HepG2 (cell line): ENCODE measurements around the gene NRN1L. TPM values are rescaled to one million over a fixed set of nuclear protein-coding genes. Genes with fewer than 3 reads are reported as not detected.

Experiments used
- CBX1 ChIP-seq: IDR thresholded peaks from one replicate; pipeline ENCODE4 v1.6.1; 2016; ENCODE audit warnings: antibody characterized with exemption, low read depth
- CENPT ChIP-seq: sonication (generic); formaldehyde crosslinking; IDR thresholded peaks from 2 replicates; pipeline ENCODE4 v1.8.0; 2022; ENCODE audit warnings: low read depth, mild to moderate bottlenecking, moderate library complexity, missing genetic modification reagents
- GATAD1 ChIP-seq: IDR thresholded peaks from 2 replicates; pipeline ENCODE4 v1.6.1; 2016; ENCODE audit warnings: missing genetic modification reagents, missing compliant biosample characterization
- HMGXB3 ChIP-seq: sonication (generic); formaldehyde crosslinking; IDR thresholded peaks from 2 replicates; pipeline ENCODE4 v1.4.0; 2020; ENCODE audit warnings: missing genetic modification reagents, borderline replicate concordance
- HNF4G ChIP-seq, 2 experiments: sonication (generic) in 1 of 2; formaldehyde crosslinking in 1 of 2; IDR thresholded peaks; 2 replicates each; pipeline versions ENCODE4 v1.4.0 to v1.6.1; 2011 to 2020; ENCODE audit warnings: borderline replicate concordance in 2 of 2, low read depth in 2 of 2, mild to moderate bottlenecking in 2 of 2, low read length in 1 of 2, missing genetic modification reagents in 1 of 2, moderate library complexity in 1 of 2
- KAT2B ChIP-seq: fragments of 150-350 bp; IDR thresholded peaks from 2 replicates; pipeline ENCODE4 v1.6.1; 2014; ENCODE audit warnings: low read depth, low read length, borderline replicate concordance
- SOX13 ChIP-seq, 3 experiments: fragments of 450-650 bp in 1 of 3; sonication (generic) in 1 of 3; formaldehyde crosslinking in 1 of 3; IDR thresholded peaks in 2 of 3; conservative IDR thresholded peaks in 1 of 3; 2 replicates each; pipeline versions ENCODE4 v1.5.0 to v1.6.1; 2016 to 2020; ENCODE audit warnings: antibody characterized with exemption in 1 of 3, mild to moderate bottlenecking in 1 of 3, missing compliant biosample characterization in 1 of 3, missing genetic modification reagents in 1 of 3, moderate library complexity in 1 of 3
- SRSF1 ChIP-seq: fragments of 200-400 bp; formaldehyde crosslinking; optimal IDR thresholded peaks from 2 replicates; pipeline ENCODE3; 2017; ENCODE audit warnings: mild to moderate bottlenecking, low read depth, low read length, moderate library complexity
- TARDBP ChIP-seq: sonication (generic); formaldehyde crosslinking; IDR thresholded peaks from 2 replicates; pipeline ENCODE4 v1.8.0; 2022; ENCODE audit warnings: mild to moderate bottlenecking, missing genetic modification reagents
- TBX3 ChIP-seq: fragments of 450-650 bp; IDR thresholded peaks from 2 replicates; pipeline ENCODE4 v1.6.1; 2017; ENCODE audit warnings: antibody characterized with exemption, mild to moderate bottlenecking, inconsistent platforms, borderline replicate concordance
- TFE3 ChIP-seq: IDR thresholded peaks from 2 replicates; pipeline ENCODE4 v1.6.1; 2016
- TSC22D2 ChIP-seq: sonication (generic); formaldehyde crosslinking; IDR thresholded peaks from 2 replicates; pipeline ENCODE4 v1.5.1; 2020; ENCODE audit warnings: missing genetic modification reagents, mild to moderate bottlenecking, borderline replicate concordance
- ZBTB20 ChIP-seq: sonication (generic); formaldehyde crosslinking; IDR thresholded peaks from 2 replicates; pipeline ENCODE4 v1.8.1; 2023; ENCODE audit warnings: missing genetic modification reagents, low read depth, mild to moderate bottlenecking, borderline replicate concordance
- ZBTB34 ChIP-seq: sonication (generic); formaldehyde crosslinking; IDR thresholded peaks from 2 replicates; pipeline ENCODE4 v1.8.0; 2022; ENCODE audit warnings: mild to moderate bottlenecking, missing genetic modification reagents
- ZBTB7B ChIP-seq: sonication (generic); formaldehyde crosslinking; IDR thresholded peaks from 2 replicates; pipeline ENCODE4 v1.4.0; 2020; ENCODE audit warnings: missing genetic modification reagents
- ZFP36L2 ChIP-seq: sonication (generic); formaldehyde crosslinking; IDR thresholded peaks from 2 replicates; pipeline ENCODE4 v1.4.0; 2020; ENCODE audit warnings: missing genetic modification reagents
- ZNF205 ChIP-seq: IDR thresholded peaks from 2 replicates; pipeline ENCODE4 v1.6.1; 2018; ENCODE audit warnings: missing biosample characterization, missing genetic modification reagents
- ZNF24 ChIP-seq: fragments of 450-650 bp; IDR thresholded peaks from 2 replicates; pipeline ENCODE4 v1.6.1; 2017; ENCODE audit warnings: antibody characterized with exemption, mild to moderate bottlenecking
- ZNF335 ChIP-seq: sonication (generic); formaldehyde crosslinking; IDR thresholded peaks from 2 replicates; pipeline ENCODE4 v1.4.0; 2020; ENCODE audit warnings: missing genetic modification reagents
- ZNF567 ChIP-seq: sonication (generic); formaldehyde crosslinking; IDR thresholded peaks from 2 replicates; pipeline ENCODE4 v1.8.1; 2023; ENCODE audit warnings: mild to moderate bottlenecking, missing genetic modification reagents, borderline replicate concordance
- ZNF761 ChIP-seq: sonication (generic); formaldehyde crosslinking; conservative IDR thresholded peaks from 2 replicates; pipeline ENCODE4 v1.4.0; 2020; ENCODE audit warnings: mild to moderate bottlenecking, missing genetic modification reagents
- ZSCAN9 ChIP-seq: IDR thresholded peaks from 2 replicates; pipeline ENCODE4 v1.6.1; 2016; ENCODE audit warnings: borderline replicate concordance
- polyA plus RNA-seq, 8 experiments: library from polyadenylated mRNA; depleted of rRNA in 3 of 8; stranded (reverse) in 7 of 8; unstranded in 1 of 8; fragments of >200 nt; fragmentation: Illumina TruSeq in 4 of 8; extraction: Trizol in 4 of 8; gene quantifications; 2 replicates each; pipeline versions ENCODE4 v1.2.1 to v1.2.3, GENCODE V29; 2011 to 2016; ENCODE audit warnings: low read depth in 4 of 8, missing spikeins in 1 of 8, mixed read lengths in 1 of 8; ENCODE audit not compliant: insufficient read depth in 1 of 8
- total RNA-seq, 5 experiments: library from RNA; depleted of rRNA; stranded (reverse); fragments of >200 nt; fragmentation: Illumina TruSeq; extraction: Trizol; gene quantifications; 2 replicates each; pipeline ENCODE4 v1.2.3, GENCODE V29; 2016; ENCODE audit warnings: low read depth in 1 of 5

The NRN1L gene
- total and polyA plus RNA-seq, 2 of the 13 experiments (the other 11 are each of a cell fraction or from before 2014, with no cell fraction given) = 0.53 to 1.2 TPM

- TF ChIP-seq SOX13 (IDR thresholded peaks at IDR 0.05) (peak; percentile 47; the same call in 1 of the 2 replicates), SOX13 (CRISPR knock-in tag; conservative IDR thresholded peaks at IDR 0.05 in 1 of 2, IDR thresholded peaks at IDR 0.05 in 1 of 2) (peak in 1 of 2 experiments; percentile 79; a peak in 2 of 4 replicates), HNF4G (IDR thresholded peaks at IDR 0.05; ENCODE audit: borderline replicate concordance, low read depth, low read length) (peak; percentile 54; the same call in 1 of the 2 replicates), HNF4G (CRISPR knock-in tag; IDR thresholded peaks at IDR 0.05; ENCODE audit: borderline replicate concordance, low read depth) (no peak), ZNF761 (CRISPR knock-in tag) (no peak), TARDBP (CRISPR knock-in tag) (peak; percentile 68; the same call in 1 of the 2 replicates), CBX1 (no peak), KAT2B (no peak), ZNF24 (no peak), ZBTB20 (CRISPR knock-in tag) (no peak), ZNF335 (CRISPR knock-in tag) (0 out of 2 replicates have a peak, but pooled peaks have one; percentile 24), HMGXB3 (CRISPR knock-in tag) (peak; percentile 62; the same call in 1 of the 2 replicates), ZNF567 (CRISPR knock-in tag) (no peak), ZBTB34 (no peak), SRSF1 (no peak), ZBTB7B (CRISPR knock-in tag) (0 out of 2 replicates have a peak, but pooled peaks have one; percentile 21), TFE3 (CRISPR knock-in tag) (no peak), GATAD1 (CRISPR knock-in tag) (peak; percentile 42; the same call in 1 of the 2 replicates), ZFP36L2 (CRISPR knock-in tag) (no peak), ZSCAN9 (no peak), TBX3 (peak; percentile 86; the same call in 1 of the 2 replicates), CENPT (CRISPR knock-in tag) (no peak), TSC22D2 (CRISPR knock-in tag) (peak; percentile 9; the same call in 1 of the 2 replicates), ZNF205 (CRISPR knock-in tag) (no peak; the same call in 1 of the 2 replicates)
Measured at GRCh38 chr16:67857547-67858233, 27.0 kb upstream of the NRN1L start (continued).
